Measurements from ENCODE around the gene PABPC3.

The PABPC3 gene

DNA sequence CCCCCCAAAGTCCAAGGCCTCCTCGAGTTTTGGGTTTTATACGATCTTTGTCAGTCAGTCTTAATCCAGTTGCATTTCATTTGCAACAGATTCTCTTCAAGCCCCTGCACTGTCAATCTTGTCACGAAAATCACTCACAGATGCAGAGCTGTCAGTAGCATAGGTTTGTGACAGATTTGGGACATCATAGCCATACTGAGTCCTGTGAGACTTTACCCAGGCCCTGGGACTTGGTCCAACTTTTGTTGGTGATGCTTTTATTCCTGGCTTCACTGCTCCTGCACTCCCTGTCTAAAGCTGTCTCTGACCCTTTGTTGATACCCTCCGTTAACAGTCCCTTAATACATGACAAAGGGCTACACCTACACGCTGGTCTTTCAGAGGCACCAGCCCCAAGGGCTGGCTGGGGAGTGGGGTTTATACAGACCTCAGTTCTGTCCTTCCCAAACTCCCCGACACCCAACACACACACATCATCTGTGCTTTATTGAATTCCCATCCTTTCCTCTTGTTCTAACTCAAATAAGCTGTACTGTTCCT lies 36.0 kb downstream of the PABPC3 start:
- H3K9me3 Mint-ChIP-seq = peaks cover 3% of the 10 kb centered on the region
- ATAC-seq (ENCODE audit: low read depth) (no peak), DNase-seq (ENCODE audit: low spot score in 2 of 2) (no peak)
- H3K36me3 Mint-ChIP-seq = peaks cover 2% of the 10 kb centered on the region
- no peak overlapping the region for H3K4me3 Mint-ChIP-seq
- H3K27me3 Mint-ChIP-seq = peaks cover 7% of the 10 kb centered on the region
- H3K27ac Mint-ChIP-seq = no peak overlapping the region
- peaks cover 5% of the 10 kb centered on the region for H3K4me1 Mint-ChIP-seq

DNA sequence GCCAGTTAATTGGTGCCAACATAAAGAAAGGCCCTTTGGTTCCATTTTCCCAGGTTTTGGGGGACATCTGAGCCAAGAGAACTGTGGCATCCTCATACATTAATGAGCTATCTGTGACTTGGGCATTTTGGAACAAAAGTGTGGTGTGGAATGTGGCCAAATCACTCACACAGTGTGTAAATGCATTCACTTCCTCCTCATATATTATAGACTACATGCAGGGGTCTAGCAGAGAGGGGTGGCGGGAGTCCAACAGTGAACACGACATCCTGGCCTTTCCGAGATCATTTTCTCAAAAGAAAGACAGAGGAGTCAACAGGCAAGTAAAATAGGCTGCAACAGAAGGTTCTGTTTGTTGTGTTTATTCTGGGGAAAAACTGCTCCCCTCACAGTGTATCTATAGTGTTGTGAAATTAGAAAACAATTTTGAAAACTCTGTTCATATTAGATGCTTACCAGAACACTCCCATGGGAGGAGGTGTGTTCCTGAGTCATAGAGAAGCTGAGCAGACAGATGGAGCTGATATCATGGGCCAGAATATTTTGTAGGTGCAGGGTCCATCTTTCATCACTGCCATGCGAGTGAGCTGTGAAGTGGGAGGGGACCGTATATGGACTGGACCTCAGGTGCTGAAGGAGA lies 36.9 kb downstream of the PABPC3 start:
- Mint-ChIP-seq H3K27ac (no peak overlapping the region), H3K9me3 (peaks cover 3% of the 10 kb centered on the region), H3K36me3 (peaks cover 2% of the 10 kb centered on the region), H3K4me1 (peaks cover 5% of the 10 kb centered on the region), H3K4me3 (no peak overlapping the region), H3K27me3 (peaks cover 4% of the 10 kb centered on the region)
- DNase-seq (ENCODE audit: low spot score in 2 of 2) (no peak), ATAC-seq (ENCODE audit: low read depth) (no peak)

DNA sequence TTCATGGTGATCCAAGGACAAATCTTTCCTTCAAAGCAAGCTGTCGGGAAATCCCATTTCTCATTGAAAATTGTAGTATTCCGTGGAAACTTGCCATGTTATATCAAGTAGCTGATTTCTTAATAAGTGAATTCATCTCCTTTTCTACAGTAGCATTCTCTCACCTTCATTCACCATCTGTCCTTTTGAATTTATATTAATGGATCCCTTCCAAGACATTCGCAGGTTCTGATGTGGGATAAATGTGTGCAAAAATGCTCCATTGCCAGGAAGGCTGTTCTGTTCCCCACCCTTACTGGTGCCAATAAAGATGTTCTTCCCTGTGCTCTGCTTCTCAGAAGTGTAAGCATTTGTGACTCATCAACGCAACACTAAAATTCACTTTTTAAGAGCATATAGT lies 40.0 kb downstream of the PABPC3 start:
- H3K27ac Mint-ChIP-seq = no peak overlapping the region
- peaks cover 3% of the 10 kb centered on the region for H3K9me3 Mint-ChIP-seq
- peaks cover 8% of the 10 kb centered on the region for H3K27me3 Mint-ChIP-seq
- H3K4me3 Mint-ChIP-seq = no peak overlapping the region
- DNase-seq (ENCODE audit: low spot score in 2 of 2) (no peak), ATAC-seq (ENCODE audit: low read depth) (no peak)
- H3K36me3 Mint-ChIP-seq = peaks cover 2% of the 10 kb centered on the region
- H3K4me1 Mint-ChIP-seq = peaks cover 1% of the 10 kb centered on the region

DNA sequence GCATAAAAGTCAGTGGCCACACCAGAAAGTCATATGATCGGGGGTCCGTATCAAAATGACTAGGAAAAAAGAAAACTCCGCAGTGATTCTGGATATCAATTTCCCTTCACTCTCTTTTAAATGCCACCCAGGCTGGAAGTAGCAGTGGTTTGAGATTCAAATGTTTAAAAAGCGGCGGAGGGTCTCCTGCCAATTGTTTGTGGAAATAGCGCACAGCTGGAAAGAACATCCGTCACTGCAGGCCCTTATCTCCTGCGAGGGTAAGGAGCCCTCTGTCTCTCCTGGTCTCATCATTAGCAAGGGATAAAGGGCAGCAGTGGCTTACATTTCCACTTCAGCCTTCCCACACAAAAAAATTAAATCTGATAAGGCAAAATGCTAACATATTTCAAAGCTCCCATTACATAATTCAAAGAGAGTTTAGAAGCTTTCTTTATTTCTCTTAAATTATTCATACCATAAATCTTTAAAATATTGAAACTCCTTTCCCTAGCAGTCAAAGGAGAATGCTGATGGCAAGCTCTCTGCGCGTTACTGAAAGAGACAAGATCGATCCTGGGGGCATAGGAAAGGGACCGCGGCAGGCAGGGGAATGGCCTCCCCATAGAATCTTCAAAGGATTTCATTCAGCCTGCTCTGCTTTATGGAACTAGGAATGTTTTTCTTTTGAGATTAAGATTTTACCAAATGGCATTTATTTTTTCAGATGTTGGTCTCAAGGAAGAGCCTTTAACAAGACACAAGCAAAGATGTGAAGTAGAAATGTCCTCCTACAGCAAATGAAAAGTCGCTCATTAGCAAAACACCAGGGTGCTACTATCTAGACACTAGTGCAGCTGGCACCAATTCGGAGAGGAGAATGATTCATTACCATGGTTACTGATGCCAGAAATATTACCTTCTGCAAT lies 41.2 kb downstream of the PABPC3 start:
- no peak overlapping the region for H3K4me3 Mint-ChIP-seq
- H3K27ac Mint-ChIP-seq = no peak overlapping the region
- no peaks in the 10 kb centered on the region for H3K4me1 Mint-ChIP-seq
- H3K27me3 Mint-ChIP-seq = peaks cover 11% of the 10 kb centered on the region
- no peak for DNase-seq (ENCODE audit: low spot score in 2 of 2)
- H3K9me3 Mint-ChIP-seq = peaks cover 6% of the 10 kb centered on the region
- peaks cover 4% of the 10 kb centered on the region for H3K36me3 Mint-ChIP-seq
- no peak for ATAC-seq (ENCODE audit: low read depth)

DNA sequence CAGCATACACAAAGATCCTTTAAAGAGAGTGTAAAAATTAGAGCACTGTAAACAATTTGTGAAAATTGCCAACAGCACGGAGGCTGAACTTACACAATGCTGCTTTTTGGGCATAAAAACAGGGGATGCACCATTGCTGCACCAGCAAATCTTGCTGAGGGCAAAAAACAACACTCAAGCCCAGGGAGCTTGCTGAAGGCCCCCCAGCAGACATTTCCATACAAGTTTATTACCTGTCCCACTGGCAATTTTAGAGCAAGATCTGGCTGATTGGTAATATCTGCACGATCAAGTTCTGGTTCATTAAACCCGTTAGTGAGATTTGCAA lies 41.8 kb downstream of the PABPC3 start:
- H3K36me3 Mint-ChIP-seq = peaks cover 4% of the 10 kb centered on the region
- DNase-seq (ENCODE audit: low spot score in 2 of 2) = no peak
- peaks cover 11% of the 10 kb centered on the region for H3K27me3 Mint-ChIP-seq
- no peak for ATAC-seq (ENCODE audit: low read depth)
- no peak overlapping the region for H3K27ac Mint-ChIP-seq
- peaks cover 6% of the 10 kb centered on the region for H3K9me3 Mint-ChIP-seq
- no peak overlapping the region for H3K4me3 Mint-ChIP-seq
- H3K4me1 Mint-ChIP-seq = no peaks in the 10 kb centered on the region

DNA sequence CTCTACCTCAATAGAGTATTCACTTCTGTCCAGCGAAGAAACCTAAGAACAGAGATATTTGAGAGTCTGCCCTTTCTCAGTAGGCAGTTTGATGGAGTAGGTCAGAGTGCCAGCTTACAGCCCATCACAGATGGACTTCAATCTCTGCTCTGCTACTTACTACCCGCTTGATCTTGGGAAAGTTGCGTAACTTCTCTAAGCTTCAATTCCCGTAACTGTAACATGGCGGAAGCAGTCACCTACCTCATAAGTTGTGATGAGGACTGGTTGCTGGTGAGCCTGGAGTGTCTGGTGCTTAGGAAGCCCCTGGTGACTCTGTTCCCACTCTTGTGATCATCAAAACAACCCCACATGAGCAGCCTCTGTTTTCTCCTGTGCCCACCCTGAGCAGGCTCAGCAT lies 45.1 kb downstream of the PABPC3 start:
- peaks cover 2% of the 10 kb centered on the region for H3K36me3 Mint-ChIP-seq
- peaks cover 2% of the 10 kb centered on the region for H3K9me3 Mint-ChIP-seq
- peaks cover 10% of the 10 kb centered on the region for H3K27me3 Mint-ChIP-seq
- DNase-seq (ENCODE audit: low spot score in 2 of 2) = no peak
- no peak overlapping the region for H3K27ac Mint-ChIP-seq
- no peak overlapping the region for H3K4me3 Mint-ChIP-seq
- no peaks in the 10 kb centered on the region for H3K4me1 Mint-ChIP-seq
- ATAC-seq (ENCODE audit: low read depth) = no peak

DNA sequence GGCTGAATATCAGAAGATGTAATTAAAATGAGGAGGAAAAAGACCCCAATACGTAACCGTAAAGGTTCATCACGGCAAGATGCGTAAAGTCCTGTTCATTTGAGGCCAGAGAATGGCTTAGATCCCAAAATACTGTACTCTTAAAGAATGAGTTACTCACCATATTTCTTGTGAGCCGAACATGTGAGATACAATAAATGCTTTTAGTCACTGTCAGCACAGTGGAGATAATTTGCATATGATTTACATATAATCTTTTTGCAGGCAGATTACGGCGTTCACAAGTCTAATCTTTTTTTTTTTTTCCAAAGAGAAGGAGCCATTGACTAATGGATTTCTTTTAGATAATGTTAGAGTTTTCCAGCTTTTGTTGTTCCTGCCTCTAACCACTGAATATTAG lies 47.8 kb downstream of the PABPC3 start:
- no peak overlapping the region for H3K27ac Mint-ChIP-seq
- H3K36me3 Mint-ChIP-seq = peaks cover 2% of the 10 kb centered on the region
- H3K4me3 Mint-ChIP-seq = no peak overlapping the region
- peaks cover 10% of the 10 kb centered on the region for H3K27me3 Mint-ChIP-seq
- H3K4me1 Mint-ChIP-seq = no peaks in the 10 kb centered on the region
- ATAC-seq (ENCODE audit: low read depth) (no peak), DNase-seq (ENCODE audit: low spot score in 2 of 2) (no peak)
- H3K9me3 Mint-ChIP-seq = peaks cover 2% of the 10 kb centered on the region

DNA sequence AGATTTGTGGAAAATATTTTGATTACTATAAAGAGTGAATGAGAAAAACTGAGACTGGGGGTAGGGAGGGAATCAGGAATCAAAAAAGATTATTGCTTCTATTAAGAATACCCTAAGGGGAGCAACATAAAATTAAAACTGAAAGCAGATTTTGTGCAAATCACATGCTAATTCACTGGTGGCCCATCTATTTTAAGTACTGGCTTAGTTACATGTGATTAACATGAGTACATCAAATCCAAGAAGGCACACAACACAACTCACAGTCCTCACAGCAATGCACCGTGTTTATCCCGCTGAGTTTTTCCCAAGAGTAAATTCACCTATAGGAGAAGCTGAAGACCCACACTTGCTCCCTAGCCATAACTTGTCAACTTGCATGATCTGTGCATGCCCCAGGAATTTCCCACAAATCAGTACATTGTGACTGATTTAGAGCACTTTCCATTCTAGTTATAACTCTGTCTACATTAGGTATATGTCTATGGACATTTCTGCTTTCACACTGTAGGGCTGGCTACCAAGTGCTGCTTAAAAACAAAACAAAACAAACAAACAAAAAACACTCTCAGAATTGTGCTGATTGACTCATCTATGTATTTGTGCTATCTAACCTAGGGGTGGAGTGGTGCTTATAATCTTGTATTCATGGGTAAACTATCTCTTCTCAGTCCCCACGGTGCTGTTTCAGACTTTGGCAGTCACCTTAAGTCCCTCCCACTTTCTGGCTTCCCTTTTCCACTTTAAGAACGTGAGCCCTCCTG lies 51.9 kb downstream of the PABPC3 start:
- peak; percentile 34 for ATAC-seq (ENCODE audit: low read depth)

DNA sequence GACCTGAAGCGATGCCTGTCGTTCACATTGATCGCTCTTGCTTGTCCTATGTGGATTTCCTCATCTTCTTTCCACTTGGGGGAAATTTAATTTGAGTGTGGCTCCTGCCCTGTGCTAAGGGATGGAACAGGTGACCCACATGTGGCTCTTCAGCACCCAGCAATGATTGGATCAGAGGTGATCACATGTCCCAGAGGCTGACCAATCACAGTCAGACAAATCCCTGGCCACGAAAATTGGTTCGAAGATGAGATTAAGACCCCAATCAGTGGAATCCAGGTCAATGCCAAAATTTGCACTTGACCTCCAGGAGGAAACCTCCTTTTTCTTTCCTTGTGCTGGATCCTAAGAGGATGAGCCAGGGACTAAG lies 52.5 kb downstream of the PABPC3 start:
- ATAC-seq (ENCODE audit: low read depth) = no peak
- H3K27ac Mint-ChIP-seq = no peak overlapping the region
- peaks cover 12% of the 10 kb centered on the region for H3K27me3 Mint-ChIP-seq
- peaks cover 1% of the 10 kb centered on the region for H3K9me3 Mint-ChIP-seq
- no peaks in the 10 kb centered on the region for H3K36me3 Mint-ChIP-seq
- H3K4me3 Mint-ChIP-seq = no peak overlapping the region
- DNase-seq (ENCODE audit: low spot score in 2 of 2) = no peak
- no peaks in the 10 kb centered on the region for H3K4me1 Mint-ChIP-seq

More for the DNA sequence above, 51.9 kb downstream of the PABPC3 start:
- Mint-ChIP-seq H3K9me3 (peaks cover 1% of the 10 kb centered on the region), H3K27me3 (peaks cover 12% of the 10 kb centered on the region), H3K4me3 (no peak overlapping the region), H3K36me3 (no peaks in the 10 kb centered on the region), H3K27ac (no peak overlapping the region), H3K4me1 (no peaks in the 10 kb centered on the region)
- DNase-seq (ENCODE audit: low spot score in 2 of 2) = no peak

Measured in memory B cell (primary cell).